ENCODE measurements around the gene QSOX1. TPM values are rescaled to one million over a fixed set of nuclear protein-coding genes. Genes with fewer than 3 reads are reported as not detected.
A peak's percentile ranks its signal among the peaks of the same experiment; 100 is the strongest.

The QSOX1 gene
- total RNA-seq, 4 donors from 2014 or later, result 34.9 to 72.3 (median 51.5) TPM

GRCh38 chr1:180183426-180183825 lies 28.8 kb downstream of the QSOX1 start:
- Histone ChIP-seq H3K36me3 (peaks cover 0 to 52% (median 0%) of the 10 kb centered on the region in 3 donors), H3K27ac (no peak overlapping the region), H3K27me3 (no peaks in the 10 kb centered on the region), H3K4me3 (no peak overlapping the region), H3K4me1 (no peaks in the 10 kb centered on the region), H3K9me3 (no peaks in the 10 kb centered on the region)
- peak in 1 of 3 donors; percentile 24 for DNase-seq
- TF ChIP-seq POLR2A (IDR thresholded peaks at IDR 0.05) (no peak), CTCF (IDR thresholded peaks at IDR 0.05) (no peak)

GRCh38 chr1:180184041-180184440 lies 29.4 kb downstream of the QSOX1 start:
- Histone ChIP-seq H3K4me1 (no peaks in the 10 kb centered on the region), H3K27ac (no peak overlapping the region), H3K4me3 (no peak overlapping the region), H3K36me3 (peaks cover 0 to 57% (median 0%) of the 10 kb centered on the region in 3 donors), H3K9me3 (no peaks in the 10 kb centered on the region), H3K27me3 (no peaks in the 10 kb centered on the region)
- DNase-seq, result peak in 1 of 3 donors; percentile 38
- TF ChIP-seq CTCF (IDR thresholded peaks at IDR 0.05) (no peak), POLR2A (IDR thresholded peaks at IDR 0.05) (no peak)

GRCh38 chr1:180185281-180185680 lies 30.6 kb downstream of the QSOX1 start:
- Histone ChIP-seq H3K4me3 (no peak overlapping the region), H3K27me3 (no peaks in the 10 kb centered on the region), H3K27ac (no peak overlapping the region), H3K36me3 (peaks cover 0 to 60% (median 0%) of the 10 kb centered on the region in 3 donors), H3K9me3 (no peaks in the 10 kb centered on the region), H3K4me1 (no peaks in the 10 kb centered on the region)
- peak in 1 of 3 donors; percentile 29 for DNase-seq
- TF ChIP-seq CTCF (IDR thresholded peaks at IDR 0.05) (no peak), POLR2A (IDR thresholded peaks at IDR 0.05) (no peak)

- Histone ChIP-seq H3K27me3 (no peaks in the 10 kb centered on the region), H3K4me3 (no peak overlapping the region), H3K27ac (no peak overlapping the region), H3K9me3 (no peaks in the 10 kb centered on the region), H3K36me3 (peaks cover 0 to 68% (median 0%) of the 10 kb centered on the region in 3 donors), H3K4me1 (no peaks in the 10 kb centered on the region)
- TF ChIP-seq CTCF (IDR thresholded peaks at IDR 0.05) (no peak), POLR2A (IDR thresholded peaks at IDR 0.05) (no peak)
- peak in 1 of 3 donors; percentile 19 for DNase-seq
These were observed 31.4 kb downstream of the QSOX1 start for GRCh38 chr1:180185971-180186645.

GRCh38 chr1:180186831-180187230 lies 32.2 kb downstream of the QSOX1 start:
- Histone ChIP-seq H3K4me1 (no peaks in the 10 kb centered on the region), H3K27me3 (no peaks in the 10 kb centered on the region), H3K36me3 (peaks cover 0 to 74% (median 0%) of the 10 kb centered on the region in 3 donors), H3K4me3 (no peak overlapping the region), H3K9me3 (no peaks in the 10 kb centered on the region), H3K27ac (no peak overlapping the region)
- DNase-seq, result no peak
- TF ChIP-seq POLR2A (IDR thresholded peaks at IDR 0.05), result no peak
- no peak for TF ChIP-seq CTCF (IDR thresholded peaks at IDR 0.05)

Measured in Peyer's patch (tissue), 4 donors.